ENCODE measurements around the gene B4GALT2. TPM values are rescaled to one million over a fixed set of nuclear protein-coding genes. Genes with fewer than 3 reads are reported as not detected.
A peak's percentile ranks its signal among the peaks of the same experiment; 100 is the strongest.

The B4GALT2 gene
- total and polyA plus RNA-seq, 2 of the 8 experiments (the other 6 are each of a cell fraction or from before 2014, with no cell fraction given): 56.5 to 121 TPM

GRCh38 chr1:43976045-43976444 lies 3.0 kb upstream of the B4GALT2 start:
- Histone ChIP-seq H3K23ac (ENCODE audit: insufficient read length) (no peak overlapping the region), H3K4ac (replicated peaks; ENCODE audit: insufficient read length, low read depth, low read length) (no peak overlapping the region), H3K79me2 (ENCODE audit: control insufficient read depth in 1 of 2, insufficient read depth in 2 of 2, low read length in 2 of 2) (peaks cover 0 to 26% of the 10 kb centered on the region in 2 experiments; a peak in 2 of 4 replicates), H2BK20ac (ENCODE audit: low read length) (no peak overlapping the region), H3K56ac (replicated peaks; ENCODE audit: insufficient read length, low read depth, low read length) (no peak overlapping the region), H4K8ac (ENCODE audit: extremely low read depth, insufficient read depth, low read length) (no peak overlapping the region), H3K27me3 (replicated peaks in 1 of 4; ENCODE audit: control insufficient read depth in 3 of 4, extremely low read depth in 1 of 4, insufficient read depth in 3 of 4, low read length in 3 of 4) (no peaks in the 10 kb centered on the region), H4K5ac (ENCODE audit: insufficient read length, low read depth, low read length) (no peak overlapping the region), H4K91ac (replicated peaks; ENCODE audit: insufficient read length, low read length) (no peak overlapping the region), H2BK5ac (ENCODE audit: low read depth, low read length) (no peak overlapping the region), H2BK12ac (ENCODE audit: low read depth, low read length) (no peak overlapping the region), H2AFZ (ENCODE audit: low read length) (no peak overlapping the region), H3K14ac (ENCODE audit: insufficient read length) (no peak overlapping the region), H4K20me1 (replicated peaks in 1 of 2; ENCODE audit: control insufficient read depth in 1 of 2, insufficient read depth in 2 of 2, low read length in 2 of 2) (peaks cover 4 to 24% of the 10 kb centered on the region in 2 experiments), H3K36me3 (ENCODE audit: control insufficient read depth in 2 of 4, insufficient read depth in 4 of 4, low read length in 3 of 4) (peaks cover 2 to 33% (median 17%) of the 10 kb centered on the region in 4 experiments; a peak in 7 of 8 replicates), H3K4me3 (ENCODE audit: extremely low read depth in 1 of 4, insufficient read depth in 2 of 4, low read depth in 3 of 4, low read length in 4 of 4) (peak overlapping the region; percentile 79 to 88 (median 82); a peak in 6 of 8 replicates), H3K4me1 (replicated peaks in 1 of 4; ENCODE audit: control insufficient read depth in 3 of 4, insufficient read depth in 4 of 4, low read length in 3 of 4) (peaks cover 4 to 22% (median 16%) of the 10 kb centered on the region in 4 experiments), H3K27ac (ENCODE audit: low read depth, low read length) (no peak overlapping the region), H2AK5ac (ENCODE audit: low read depth, low read length) (no peak overlapping the region), H3K23me2 (ENCODE audit: low read depth, low read length) (peaks cover 27% of the 10 kb centered on the region), H3K4me2 (ENCODE audit: insufficient read depth in 1 of 2, low read depth in 2 of 2, low read length in 2 of 2) (peak overlapping the region; percentile 81 to 85), H3K9me3 (ENCODE audit: insufficient read depth in 2 of 2, low read depth in 1 of 2, low read length in 1 of 2) (no peaks in the 10 kb centered on the region), H2BK15ac (ENCODE audit: low read length) (no peak overlapping the region), H3K18ac (ENCODE audit: extremely low read depth, low read length) (no peak overlapping the region), H2BK120ac (replicated peaks; ENCODE audit: low read depth, low read length) (no peak overlapping the region), H3K79me1 (ENCODE audit: low read depth, low read length) (peaks cover 19% of the 10 kb centered on the region), H3K9ac (replicated peaks in 1 of 4; ENCODE audit: extremely low read depth in 1 of 4, low read depth in 3 of 4, low read length in 3 of 4) (peak overlapping the region in 1 of 4 experiments; percentile 60; a peak in 2 of 7 replicates)
- no peak for DNase-seq (ENCODE audit: low read depth in 1 of 2, low spot score in 2 of 2)
- 81% methylated on average over 4 of the region's 4 CpGs; no CpG with 5 or more reads in 1 of the 2 experiments for WGBS, 2 experiments (ENCODE audit: extremely low coverage in 1 of 2, insufficient coverage in 1 of 2, insufficient read length in 1 of 2, insufficient replicate concordance in 2 of 2, low coverage in 1 of 2, low lambda C conversion rate in 2 of 2, missing lambda C conversion rate in 1 of 2)
- ChIA-PET POLR2A (ENCODE audit: partially characterized antibody) (interaction anchor here (1.0 to 12.9 kb wide), 11 partner anchors 14 to 316 kb away, joined by 3 to 189 read pairs (median 4); partner anchors contain the start of genes CCDC24 and SLC6A9), CTCF (ENCODE audit: partially characterized antibody) (interaction anchor here (0.6 to 5.0 kb wide), 9 partner anchors 13 to 215 kb away, joined by 3 to 34 read pairs (median 4); partner anchors contain the start of gene CCDC24)
- TF ChIP-seq HDAC6 (IDR thresholded peaks at IDR 0.05; ENCODE audit: low read depth, low read length) (no peak), JUN (IDR thresholded peaks at IDR 0.05; ENCODE audit: low read depth, low read length) (no peak), SIN3A (conservative IDR thresholded peaks at IDR 0.05 in 1 of 2, IDR thresholded peaks at IDR 0.05 in 1 of 2; ENCODE audit: low read depth in 1 of 2, low read length in 2 of 2) (peak in 1 of 2 experiments; percentile 16; a peak in 1 of 4 replicates)
- FAIRE-seq: no peak

Measured in H1 (cell line).